HG03045 (cell line): ENCODE data around the gene FOXD1.
"Not testable (repeated sequence)": the region's sequence is repeated elsewhere in the genome, so short reads cannot be mapped to it uniquely, and the experiment has no call there.

Source experiments
- ATAC-seq: cut with Tn5 transposase; IDR thresholded peaks from one replicate; pipeline ENCODE4 v1.9.1; 2021; ENCODE audit warnings: mild to moderate bottlenecking, moderate library complexity; ENCODE audit not compliant: unreplicated experiment

FOXD1 gene

GRCh38 chr5:73418244-73418691 is 30.3 kb downstream of the FOXD1 start:
- no peak for ATAC-seq

GRCh38 chr5:73417303-73418034 is 31.1 kb downstream of the FOXD1 start:
- ATAC-seq: no peak

- no peak for ATAC-seq
Observed at GRCh38 chr5:73415617-73416016, 33.0 kb downstream of the FOXD1 start.

GRCh38 chr5:73415171-73415570 is 33.4 kb downstream of the FOXD1 start:
- no peak for ATAC-seq

GRCh38 chr5:73412597-73412988 is 36.0 kb downstream of the FOXD1 start:
- ATAC-seq: no peak

- ATAC-seq: no peak
Observed at GRCh38 chr5:73411936-73412596, 36.5 kb downstream of the FOXD1 start.

- not testable (repeated sequence) for ATAC-seq
Observed at GRCh38 chr5:73409927-73410326, 38.6 kb downstream of the FOXD1 start.

- ATAC-seq: no peak
Observed at GRCh38 chr5:73405691-73406090, 42.9 kb downstream of the FOXD1 start.

GRCh38 chr5:73399775-73400174 is 48.8 kb downstream of the FOXD1 start:
- no peak for ATAC-seq
